Measurements from ENCODE around the gene CACNG8. TPM values are rescaled to one million over a fixed set of nuclear protein-coding genes. Genes with fewer than 3 reads are reported as not detected.

CACNG8 gene
- polyA plus RNA-seq, 1 of the 3 experiments (the other 2 are of a cell fraction), result 1.3 TPM

DNA sequence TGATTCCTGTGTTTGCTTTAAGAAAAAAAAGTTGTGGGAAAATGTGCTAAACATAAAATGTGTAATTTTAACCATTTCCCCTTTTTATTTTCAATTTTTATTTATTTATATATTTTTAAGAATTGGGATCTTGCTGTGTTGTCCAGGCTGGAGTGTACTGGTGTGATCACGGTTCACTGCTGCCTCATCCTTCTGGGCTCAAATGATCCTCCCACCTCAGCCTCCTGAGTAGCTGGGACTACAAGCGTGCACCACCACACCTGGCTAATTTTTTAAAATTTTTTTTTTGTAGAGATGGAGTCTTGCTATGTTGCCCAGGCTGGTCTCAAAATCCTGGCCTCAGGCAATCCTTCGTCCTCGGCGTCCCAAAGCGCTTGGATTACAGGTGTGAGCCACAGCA is 47.7 kb downstream of the CACNG8 start:
- no peak for TF ChIP-seq FOSL2 (IDR thresholded peaks at IDR 0.05; ENCODE audit: borderline replicate concordance, low read depth)
- TF ChIP-seq, protein P1, sequence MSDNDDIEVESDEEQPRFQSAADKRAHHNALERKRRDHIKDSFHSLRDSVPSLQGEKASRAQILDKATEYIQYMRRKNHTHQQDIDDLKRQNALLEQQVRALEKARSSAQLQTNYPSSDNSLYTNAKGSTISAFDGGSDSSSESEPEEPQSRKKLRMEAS (IDR thresholded peaks at IDR 0.05; ENCODE audit: low read depth), result no peak
- TF ChIP-seq ELF1 (IDR thresholded peaks at IDR 0.05), result no peak
- TF ChIP-seq EP300 (IDR thresholded peaks at IDR 0.05; ENCODE audit: borderline replicate concordance in 1 of 2, low read depth in 1 of 2, low read length in 1 of 2), result no peak
- no peak for TF ChIP-seq CHD2 (IDR thresholded peaks at IDR 0.05; ENCODE audit: low read length, partially characterized antibody)
- TF ChIP-seq, protein P2, sequence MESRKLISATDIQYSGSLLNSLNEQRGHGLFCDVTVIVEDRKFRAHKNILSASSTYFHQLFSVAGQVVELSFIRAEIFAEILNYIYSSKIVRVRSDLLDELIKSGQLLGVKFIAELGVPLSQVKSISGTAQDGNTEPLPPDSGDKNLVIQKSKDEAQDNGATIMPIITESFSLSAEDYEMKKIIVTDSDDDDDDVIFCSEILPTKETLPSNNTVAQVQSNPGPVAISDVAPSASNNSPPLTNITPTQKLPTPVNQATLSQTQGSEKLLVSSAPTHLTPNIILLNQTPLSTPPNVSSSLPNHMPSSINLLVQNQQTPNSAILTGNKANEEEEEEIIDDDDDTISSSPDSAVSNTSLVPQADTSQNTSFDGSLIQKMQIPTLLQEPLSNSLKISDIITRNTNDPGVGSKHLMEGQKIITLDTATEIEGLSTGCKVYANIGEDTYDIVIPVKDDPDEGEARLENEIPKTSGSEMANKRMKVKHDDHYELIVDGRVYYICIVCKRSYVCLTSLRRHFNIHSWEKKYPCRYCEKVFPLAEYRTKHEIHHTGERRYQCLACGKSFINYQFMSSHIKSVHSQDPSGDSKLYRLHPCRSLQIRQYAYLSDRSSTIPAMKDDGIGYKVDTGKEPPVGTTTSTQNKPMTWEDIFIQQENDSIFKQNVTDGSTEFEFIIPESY (IDR thresholded peaks at IDR 0.05; ENCODE audit: borderline replicate concordance, low read depth), result no peak
- TF ChIP-seq RAD21 (IDR thresholded peaks at IDR 0.05; ENCODE audit: low read length), result no peak
- TF ChIP-seq, protein P3, sequence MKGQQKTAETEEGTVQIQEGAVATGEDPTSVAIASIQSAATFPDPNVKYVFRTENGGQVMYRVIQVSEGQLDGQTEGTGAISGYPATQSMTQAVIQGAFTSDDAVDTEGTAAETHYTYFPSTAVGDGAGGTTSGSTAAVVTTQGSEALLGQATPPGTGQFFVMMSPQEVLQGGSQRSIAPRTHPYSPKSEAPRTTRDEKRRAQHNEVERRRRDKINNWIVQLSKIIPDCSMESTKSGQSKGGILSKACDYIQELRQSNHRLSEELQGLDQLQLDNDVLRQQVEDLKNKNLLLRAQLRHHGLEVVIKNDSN (IDR thresholded peaks at IDR 0.05; ENCODE audit: borderline replicate concordance, low read depth), result no peak
- TF ChIP-seq TEAD4 (IDR thresholded peaks at IDR 0.05; ENCODE audit: borderline replicate concordance, insufficient read depth), result no peak
- no peak for TF ChIP-seq JUND (IDR thresholded peaks at IDR 0.05)
- no peak for TF ChIP-seq MEF2A (IDR thresholded peaks at IDR 0.05; ENCODE audit: borderline replicate concordance, low read depth)
- TF ChIP-seq TCF12 (IDR thresholded peaks at IDR 0.05), result no peak
- TF ChIP-seq SIN3A (IDR thresholded peaks at IDR 0.05; ENCODE audit: borderline replicate concordance, low read depth, low read length), result no peak
- no peak for TF ChIP-seq RCOR1 (IDR thresholded peaks at IDR 0.05; ENCODE audit: low read length)
- no peak for TF ChIP-seq SMC3 (IDR thresholded peaks at IDR 0.05; ENCODE audit: low read depth, low read length)
- no peak for TF ChIP-seq NFIC (IDR thresholded peaks at IDR 0.05; ENCODE audit: borderline replicate concordance)
- TF ChIP-seq MXI1 (IDR thresholded peaks at IDR 0.05; ENCODE audit: low read depth, low read length), result no peak
- no peak for TF ChIP-seq NRF1 (IDR thresholded peaks at IDR 0.05; ENCODE audit: low read depth, low read length)
- TF ChIP-seq, protein P4, sequence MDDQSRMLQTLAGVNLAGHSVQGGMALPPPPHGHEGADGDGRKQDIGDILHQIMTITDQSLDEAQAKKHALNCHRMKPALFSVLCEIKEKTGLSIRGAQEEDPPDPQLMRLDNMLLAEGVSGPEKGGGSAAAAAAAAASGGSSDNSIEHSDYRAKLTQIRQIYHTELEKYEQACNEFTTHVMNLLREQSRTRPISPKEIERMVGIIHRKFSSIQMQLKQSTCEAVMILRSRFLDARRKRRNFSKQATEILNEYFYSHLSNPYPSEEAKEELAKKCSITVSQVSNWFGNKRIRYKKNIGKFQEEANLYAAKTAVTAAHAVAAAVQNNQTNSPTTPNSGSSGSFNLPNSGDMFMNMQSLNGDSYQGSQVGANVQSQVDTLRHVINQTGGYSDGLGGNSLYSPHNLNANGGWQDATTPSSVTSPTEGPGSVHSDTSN (IDR thresholded peaks at IDR 0.05), result no peak
- no peaks in the 10 kb centered on the region for H3K9me3 ChIP-seq
- ChIA-PET POLR2A (no interaction called here), CTCF (interaction anchor here (0.6 to 1.2 kb wide), 4 partner anchors 13 to 169 kb away, joined by 3 to 6 read pairs (median 3); no protein-coding TSS in a partner anchor)
- no peaks in the 10 kb centered on the region for H3K27me3 ChIP-seq (ENCODE audit: insufficient read depth)
- peaks cover 27% of the 10 kb centered on the region for H3F3A ChIP-seq (replicated peaks; ENCODE audit: insufficient read depth)
- H3K27ac ChIP-seq (ENCODE audit: low read depth in 2 of 2, low read length in 1 of 2), result no peak overlapping the region
- no peak overlapping the region for H3K4me3 ChIP-seq (ENCODE audit: low read depth in 2 of 2, low read length in 1 of 2)
- no peaks in the 10 kb centered on the region for H3K36me3 ChIP-seq (replicated peaks in 1 of 2; ENCODE audit: control insufficient read depth in 1 of 2, insufficient read depth in 2 of 2, low read length in 1 of 2)
- no peak overlapping the region for H3K4me2 ChIP-seq
- H3K9ac ChIP-seq, result no peak overlapping the region
- no peak overlapping the region for H2AFZ ChIP-seq (ENCODE audit: low read depth)
- WGBS (ENCODE audit: low lambda C conversion rate), result 78% methylated on average over 6 of the region's 6 CpGs
- no peaks in the 10 kb centered on the region; a peak in 1 of 4 replicates for H3K4me1 ChIP-seq (ENCODE audit: control insufficient read depth in 1 of 2, insufficient read depth in 2 of 2, low read depth in 1 of 2, low read length in 1 of 2)
- no peak for DNase-seq
- H3K79me2 ChIP-seq (ENCODE audit: insufficient read depth), result no peaks in the 10 kb centered on the region
- H3K9me2 ChIP-seq, result no peaks in the 10 kb centered on the region
- H4K20me1 ChIP-seq (ENCODE audit: insufficient read depth), result no peaks in the 10 kb centered on the region

Data from SK-N-SH (cell line).